CD8-positive, alpha-beta memory T cell (primary cell): ENCODE data around the gene PSPH. TPM values are rescaled to one million over a fixed set of nuclear protein-coding genes. Genes with fewer than 3 reads are reported as not detected.
"Not testable (repeated sequence)": the region's sequence is repeated elsewhere in the genome, so short reads cannot be mapped to it uniquely, and the experiment has no call there.

ENCODE experiments used
- CTCF ChIA-PET: fragments of 350-600 bp; sonication (Branson Sonifier 250); formaldehyde crosslinking; loops from one replicate; lab custom pipeline; 2021; ENCODE audit warnings: antibody characterized with exemption; lab: Charles Lee
- POLR2A ChIA-PET: fragments of 350-600 bp; sonication (Branson Sonifier 250); formaldehyde crosslinking; loops from one replicate; lab custom pipeline; 2021; ENCODE audit warnings: antibody characterized with exemption; lab: Charles Lee
- DNase-seq, 5 donors: peaks; one replicate each; pipeline versions ENCODE4 v3.0.0 to v3.0.0-alpha.2; 2020 to 2022; ENCODE audit warnings: mixed read lengths in 1 of 5
- H3K27ac ChIP-seq: one replicate; pipeline ENCODE4 v1.7.0; 2013; ENCODE audit warnings: low read depth, mild to moderate bottlenecking, low read length, moderate library complexity
- H3K27me3 ChIP-seq: 2 replicates; pipeline ENCODE4 v1.7.0; 2013; ENCODE audit warnings: low read length, mild to moderate bottlenecking; ENCODE audit not compliant: insufficient read depth, poor library complexity, severe bottlenecking
- H3K36me3 ChIP-seq: 2 replicates; pipeline ENCODE4 v1.7.0; 2013; ENCODE audit warnings: mild to moderate bottlenecking, low read length, moderate library complexity; ENCODE audit not compliant: insufficient read depth
- H3K4me1 ChIP-seq: 2 replicates; pipeline ENCODE4 v1.7.0; 2013; ENCODE audit warnings: mild to moderate bottlenecking, low read length, moderate library complexity; ENCODE audit not compliant: insufficient read depth
- H3K4me3 ChIP-seq: 2 replicates; pipeline ENCODE4 v1.7.0; 2013; ENCODE audit warnings: mild to moderate bottlenecking, low read length
- H3K9me3 ChIP-seq: 2 replicates; pipeline ENCODE4 v1.7.0; 2013; ENCODE audit warnings: mild to moderate bottlenecking, low read length
- H3K27ac Mint-ChIP-seq, 8 donors: one replicate each; pipeline ENCODE4 v1.8.0; 2020 to 2021; ENCODE audit warnings: mixed read lengths in 8 of 8, mild to moderate bottlenecking in 6 of 8, inconsistent platforms in 3 of 8, moderate library complexity in 3 of 8
- H3K27me3 Mint-ChIP-seq, 2 donors: one replicate each; pipeline ENCODE4 v1.8.0; 2020 to 2021; ENCODE audit warnings: mixed read lengths in 2 of 2, mild to moderate bottlenecking in 1 of 2, moderate library complexity in 1 of 2
- H3K36me3 Mint-ChIP-seq, 3 donors: one replicate each; pipeline ENCODE4 v1.8.0; 2020 to 2021; ENCODE audit warnings: mixed read lengths in 3 of 3, inconsistent platforms in 1 of 3, mild to moderate bottlenecking in 1 of 3
- H3K4me1 Mint-ChIP-seq, 3 donors: one replicate each; pipeline ENCODE4 v1.8.0; 2020 to 2021; ENCODE audit warnings: mixed read lengths in 3 of 3, inconsistent platforms in 1 of 3, mild to moderate bottlenecking in 1 of 3
- H3K4me3 Mint-ChIP-seq, 7 donors: one replicate each; pipeline ENCODE4 v1.8.0; 2020 to 2021; ENCODE audit warnings: mixed read lengths in 7 of 7, mild to moderate bottlenecking in 6 of 7, moderate library complexity in 4 of 7, inconsistent platforms in 2 of 7
- H3K9me3 Mint-ChIP-seq, 5 donors: one replicate each; pipeline ENCODE4 v1.8.0; 2020 to 2022; ENCODE audit warnings: mixed read lengths in 5 of 5, mild to moderate bottlenecking in 3 of 5, moderate library complexity in 2 of 5, inconsistent platforms in 1 of 5
- polyA plus RNA-seq: library from polyadenylated mRNA; unstranded; fragments of 300-500 nt; fragmentation: Illumina TruSeq; gene quantifications from one replicate; pipeline ENCODE4 v1.2.3, GENCODE V29; 2021
- total RNA-seq, 2 experiments: library from RNA; stranded (reverse); gene quantifications; one replicate each; pipeline ENCODE4 v1.2.3, GENCODE V29; 2021

PSPH gene
- total and polyA plus RNA-seq, 3 experiments from 2014 or later, result 3.9 to 26.7 (median 26.7) TPM

DNA sequence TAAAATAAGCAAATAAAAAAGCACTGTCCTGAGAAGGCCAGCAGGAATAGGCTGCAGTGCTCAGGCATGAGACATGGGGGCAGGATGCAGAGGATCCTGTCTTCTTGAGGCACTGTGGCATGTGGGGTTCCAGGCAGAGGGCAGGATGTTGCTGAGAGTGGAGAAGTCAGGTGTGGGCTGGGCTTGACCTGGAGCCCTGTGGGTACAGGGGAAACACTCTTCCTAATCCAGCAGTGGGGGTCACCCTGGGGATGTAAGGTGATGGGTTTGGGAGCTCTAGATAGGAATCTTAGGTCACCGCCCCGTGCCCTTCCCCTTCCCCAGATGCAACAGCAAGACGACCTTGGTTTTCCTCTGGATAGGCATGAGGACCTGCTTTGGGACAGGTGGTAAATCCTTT is 26.4 kb upstream of the PSPH start:
- CTCF ChIA-PET, result interaction anchor here (1.3 kb wide), 1 partner anchor 71 kb away, joined by 3 read pairs; no protein-coding TSS in a partner anchor

DNA sequence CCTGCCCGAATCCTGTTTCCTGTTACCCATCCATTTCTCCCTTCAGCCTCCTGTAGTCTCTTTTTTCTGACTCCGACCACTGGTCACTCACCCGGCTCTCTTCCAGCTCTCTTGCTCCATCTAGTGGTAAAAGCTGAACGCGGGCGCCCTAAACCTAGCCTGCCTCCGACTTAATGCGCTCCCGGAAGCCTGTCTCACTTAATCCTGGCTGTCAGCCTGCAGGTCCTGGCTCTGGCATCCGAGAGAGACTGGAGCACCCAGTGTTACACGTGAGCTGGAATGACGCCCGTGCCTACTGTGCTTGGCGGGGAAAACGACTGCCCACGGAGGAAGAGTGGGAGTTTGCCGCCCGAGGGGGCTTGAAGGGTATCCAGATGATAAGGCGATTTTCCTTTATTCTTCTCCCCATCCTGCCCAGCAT is 23.1 kb upstream of the PSPH start:
- ChIA-PET POLR2A (interaction anchor here (0.5 to 1.0 kb wide), 3 partner anchors 110 to 473 kb away, joined by 3 read pairs; partner anchors contain the start of gene NIPSNAP2), CTCF (interaction anchor here (0.8 to 6.4 kb wide), 20 partner anchors 9 to 448 kb away, joined by 3 to 113 read pairs (median 4); partner anchors contain the start of genes CCT6A, CHCHD2, PSPH and SUMF2)
- Histone ChIP-seq H3K36me3 (peaks cover 4% of the 10 kb centered on the region), H3K9me3 (no peaks in the 10 kb centered on the region), H3K4me1 (no peaks in the 10 kb centered on the region), H3K4me3 (no peak overlapping the region), H3K27me3 (no peaks in the 10 kb centered on the region), H3K27ac (no peak overlapping the region)
- Mint-ChIP-seq H3K27ac (peak overlapping the region in 3 of 8 donors; percentile 28 to 29 (median 29)), H3K9me3 (no peaks in the 10 kb centered on the region), H3K27me3 (no peaks in the 10 kb centered on the region), H3K4me3 (peak overlapping the region in 1 of 7 donors; percentile 3), H3K36me3 (peaks cover 4 to 48% (median 12%) of the 10 kb centered on the region in 3 donors), H3K4me1 (peaks cover 5 to 8% (median 8%) of the 10 kb centered on the region in 3 donors)
- peak; percentile 44 to 72 (median 52) for DNase-seq

More for the DNA sequence above, 26.4 kb upstream of the PSPH start:
- H3K27ac Mint-ChIP-seq, result peak overlapping the region in 1 of 8 donors; percentile 47
- Histone ChIP-seq H3K4me3 (no peak overlapping the region), H3K4me1 (no peaks in the 10 kb centered on the region), H3K36me3 (peaks cover 4% of the 10 kb centered on the region), H3K9me3 (no peaks in the 10 kb centered on the region), H3K27ac (no peak overlapping the region), H3K27me3 (no peaks in the 10 kb centered on the region)
- DNase-seq, result no peak
- H3K4me3 Mint-ChIP-seq, result no peak overlapping the region
- peaks cover 0 to 62% (median 10%) of the 10 kb centered on the region in 3 donors for H3K36me3 Mint-ChIP-seq
- POLR2A ChIA-PET, result no interaction called here
- no peaks in the 10 kb centered on the region for H3K27me3 Mint-ChIP-seq
- peaks cover 5 to 8% (median 8%) of the 10 kb centered on the region in 3 donors for H3K4me1 Mint-ChIP-seq
- no peaks in the 10 kb centered on the region for H3K9me3 Mint-ChIP-seq

DNA sequence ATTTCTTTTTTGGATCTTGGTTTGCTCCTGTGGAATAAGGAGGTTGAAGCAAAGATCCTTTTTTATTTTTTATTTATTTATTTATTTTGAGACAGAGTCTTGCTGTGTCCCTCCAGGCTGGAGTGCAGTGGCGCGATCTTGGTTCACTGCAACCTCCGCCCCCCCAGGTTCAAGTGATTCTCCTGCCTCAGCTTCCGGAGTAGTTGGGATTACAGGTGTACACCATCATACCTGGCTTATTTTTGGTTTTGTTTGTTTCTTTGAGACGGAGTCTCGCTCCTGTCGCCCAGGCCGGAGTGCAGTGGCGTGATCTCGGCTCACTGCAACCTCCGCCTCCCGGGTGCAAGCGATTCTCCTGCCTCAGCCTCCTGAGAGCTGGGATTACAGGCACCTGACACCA is 15.1 kb upstream of the PSPH start:
- H3K27ac ChIP-seq, H3K9me3 ChIP-seq, H3K27me3 ChIP-seq, H3K4me3 ChIP-seq, H3K9me3 Mint-ChIP-seq, DNase-seq, H3K27me3 Mint-ChIP-seq, H3K36me3 ChIP-seq: not testable (repeated sequence)
- peaks cover 23 to 37% (median 26%) of the 10 kb centered on the region in 3 donors for H3K4me1 Mint-ChIP-seq
- peak overlapping the region in 1 of 8 donors; percentile 26 for H3K27ac Mint-ChIP-seq
- ChIA-PET CTCF (interaction anchor here (1.9 to 4.6 kb wide), 3 partner anchors 8 to 88 kb away, joined by 4 to 28 read pairs (median 23); partner anchors contain the start of genes CCT6A and PSPH), POLR2A (interaction anchor here (1.3 to 2.4 kb wide), 2 partner anchors 15 to 40 kb away, joined by 4 to 15 read pairs; partner anchors contain the start of genes CCT6A, CHCHD2 and PSPH)
- H3K4me1 ChIP-seq, result peaks cover 15% of the 10 kb centered on the region
- peak overlapping the region in 2 of 7 donors; percentile 48 to 66 for H3K4me3 Mint-ChIP-seq
- H3K36me3 Mint-ChIP-seq, result peaks cover 4 to 57% (median 14%) of the 10 kb centered on the region in 3 donors

DNA sequence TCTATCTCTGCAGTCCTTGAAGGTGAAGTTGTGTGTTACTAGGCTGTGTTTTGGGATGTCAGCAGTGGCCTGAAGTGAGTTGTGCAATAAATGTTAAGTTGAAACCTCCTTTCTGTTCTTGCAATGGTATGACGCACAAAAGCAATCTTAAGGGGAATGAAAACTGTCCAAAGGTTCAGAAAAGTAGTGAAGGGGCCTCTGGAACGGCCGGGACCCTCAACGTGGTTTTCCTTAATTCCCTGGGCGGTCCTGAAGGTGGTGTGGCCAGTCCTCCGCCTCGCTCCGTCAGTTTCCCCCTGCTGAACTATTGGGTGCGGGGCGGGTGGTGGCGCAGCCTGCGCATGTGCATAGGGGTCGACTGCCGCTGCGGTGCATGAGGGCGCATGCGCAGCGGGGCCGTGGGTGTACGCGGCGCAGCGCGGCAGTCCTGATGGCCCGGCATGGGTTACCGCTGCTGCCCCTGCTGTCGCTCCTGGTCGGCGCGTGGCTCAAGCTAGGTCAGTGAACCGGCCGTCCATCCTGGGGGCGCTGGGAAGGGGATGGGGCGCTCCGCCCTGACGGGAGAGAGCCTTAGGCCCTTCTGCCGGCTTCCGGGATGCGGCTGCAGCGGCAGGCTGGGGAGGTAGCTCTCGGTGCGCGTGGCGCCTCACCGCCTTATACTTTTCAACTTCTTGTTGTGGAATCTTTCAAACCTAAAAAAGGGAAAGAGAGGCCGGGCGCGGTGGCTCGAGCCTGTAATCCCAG is 12.8 kb upstream of the PSPH start, which contains the start of gene SUMF2:
Gene SUMF2, plus strand, starts transcription at position 405 of the 744 bp plus-strand sequence. Its CDS starts 26 bp downstream, at position 431.
- no peaks in the 10 kb centered on the region for H3K9me3 ChIP-seq
- peak within 1 kb of the TSS; percentile 85 for H3K27ac ChIP-seq
- no peaks in the 10 kb centered on the region for H3K9me3 Mint-ChIP-seq
- peaks cover 23 to 37% (median 26%) of the 10 kb centered on the region in 3 donors for H3K4me1 Mint-ChIP-seq
- no peaks in the 10 kb centered on the region for H3K27me3 Mint-ChIP-seq
- POLR2A ChIA-PET, result interaction anchor here (0.9 to 2.4 kb wide), 8 partner anchors 10 to 698 kb away, joined by 3 to 15 read pairs (median 3); partner anchors contain the start of genes CCT6A, PSPH and ZNF713
- peaks cover 0 to 67% (median 8%) of the 10 kb centered on the region in 3 donors for H3K36me3 Mint-ChIP-seq
- no peaks in the 10 kb centered on the region for H3K27me3 ChIP-seq
- peaks cover 15% of the 10 kb centered on the region for H3K4me1 ChIP-seq
- peak within 1 kb of the TSS; percentile 89 to 98 (median 92) for H3K4me3 Mint-ChIP-seq
- H3K36me3 ChIP-seq, result peaks cover 18% of the 10 kb centered on the region
- CTCF ChIA-PET, result interaction anchor here (0.7 to 4.6 kb wide), 6 partner anchors 8 to 466 kb away, joined by 3 to 28 read pairs (median 6); partner anchors contain the start of genes CCT6A and PSPH
- peak within 1 kb of the TSS; percentile 87 to 99 (median 95) for H3K27ac Mint-ChIP-seq
- DNase-seq, result peak; percentile 88 to 93 (median 91)
- peak within 1 kb of the TSS; percentile 77 for H3K4me3 ChIP-seq

DNA sequence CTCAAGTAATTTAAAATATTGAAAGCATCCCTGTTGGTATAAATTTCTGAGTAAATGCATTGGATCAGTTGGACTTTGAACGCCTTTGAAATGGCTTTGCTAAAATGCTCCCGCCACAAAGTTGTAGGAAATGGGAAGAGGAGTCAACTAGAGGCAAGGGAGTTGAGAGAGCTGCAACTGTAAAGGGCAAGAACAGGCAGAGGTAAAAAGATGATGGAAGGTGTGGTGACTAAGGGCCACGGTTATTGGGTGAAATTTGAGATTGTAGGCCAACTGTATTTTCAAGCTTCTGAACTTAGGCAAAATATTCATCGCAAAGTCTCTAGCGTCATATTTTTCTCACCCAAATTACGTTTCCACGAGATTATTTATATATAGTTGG is 12.2 kb upstream of the PSPH start:
- Mint-ChIP-seq H3K36me3 (peaks cover 0 to 67% (median 5%) of the 10 kb centered on the region in 3 donors), H3K4me1 (peaks cover 23 to 37% (median 26%) of the 10 kb centered on the region in 3 donors), H3K4me3 (peak overlapping the region; percentile 89 to 98 (median 92)), H3K27ac (peak overlapping the region; percentile 87 to 99 (median 95)), H3K9me3 (no peaks in the 10 kb centered on the region), H3K27me3 (no peaks in the 10 kb centered on the region)
- Histone ChIP-seq H3K27me3 (no peaks in the 10 kb centered on the region), H3K36me3 (peaks cover 17% of the 10 kb centered on the region), H3K27ac (peak overlapping the region; percentile 85), H3K4me3 (peak overlapping the region; percentile 77), H3K4me1 (peaks cover 15% of the 10 kb centered on the region), H3K9me3 (no peaks in the 10 kb centered on the region)
- no peak for DNase-seq
- POLR2A ChIA-PET, result interaction anchor here (1.3 kb wide), 1 partner anchor 98 kb away, joined by 3 read pairs; no protein-coding TSS in a partner anchor
- CTCF ChIA-PET, result interaction anchor here (0.7 to 4.6 kb wide), 2 partner anchors 13 to 422 kb away, joined by 3 to 23 read pairs; partner anchors contain the start of genes CCT6A and PSPH

DNA sequence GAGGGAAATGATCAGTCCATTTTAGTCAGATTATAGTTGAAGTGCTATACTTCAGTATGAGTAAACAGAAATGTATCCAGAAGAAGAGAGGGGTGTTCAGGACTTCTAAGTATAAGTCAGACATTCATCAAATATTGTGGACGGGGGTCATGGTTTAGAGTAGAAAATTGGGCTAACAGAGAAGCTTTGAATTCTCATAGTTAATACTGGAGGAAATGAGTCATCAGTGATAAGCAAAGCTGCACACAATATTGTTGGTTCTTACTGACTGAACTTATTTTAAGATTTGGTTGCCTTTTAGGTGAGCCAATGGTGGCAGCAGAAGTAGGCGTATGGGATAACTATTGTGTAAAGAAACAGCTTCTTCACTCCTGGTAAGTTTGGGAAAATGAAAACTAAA is 11.1 kb upstream of the PSPH start:
- DNase-seq, result no peak
- Mint-ChIP-seq H3K4me1 (peaks cover 23 to 34% (median 26%) of the 10 kb centered on the region in 3 donors), H3K27me3 (no peaks in the 10 kb centered on the region), H3K9me3 (no peaks in the 10 kb centered on the region), H3K36me3 (peaks cover 0 to 74% (median 10%) of the 10 kb centered on the region in 3 donors), H3K27ac (peak overlapping the region; percentile 1 to 95 (median 48)), H3K4me3 (peak overlapping the region in 4 of 7 donors; percentile 6 to 72 (median 48))
- ChIA-PET CTCF (interaction anchor here (0.7 to 4.6 kb wide), 3 partner anchors 11 to 12 kb away, joined by 3 to 23 read pairs (median 4); partner anchors contain the start of genes CCT6A and PSPH), POLR2A (no interaction called here)
- Histone ChIP-seq H3K36me3 (peaks cover 26% of the 10 kb centered on the region), H3K9me3 (no peaks in the 10 kb centered on the region), H3K27me3 (no peaks in the 10 kb centered on the region), H3K4me1 (peaks cover 15% of the 10 kb centered on the region), H3K4me3 (no peak overlapping the region), H3K27ac (no peak overlapping the region)

DNA sequence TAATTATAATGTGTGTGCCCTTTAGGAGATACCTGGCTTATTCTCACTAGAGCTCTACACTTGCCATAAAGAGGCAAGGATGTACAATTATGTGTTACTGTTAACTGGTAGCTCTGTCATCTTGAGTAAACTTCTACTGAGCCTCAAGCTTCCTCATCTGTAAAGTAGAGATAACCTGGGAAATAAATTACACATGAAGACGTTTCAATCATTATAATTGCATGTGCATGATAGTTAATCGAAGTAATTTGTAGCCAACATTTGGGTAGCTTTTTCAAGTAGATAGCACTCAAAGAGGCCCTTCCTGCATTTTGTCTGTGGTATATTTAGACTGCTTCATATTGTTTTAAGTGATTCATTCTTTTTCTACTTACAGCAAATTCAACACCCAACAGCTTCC is 2.7 kb upstream of the PSPH start:
- Histone ChIP-seq H3K4me1 (peaks cover 36% of the 10 kb centered on the region), H3K27me3 (no peaks in the 10 kb centered on the region), H3K36me3 (peaks cover 47% of the 10 kb centered on the region), H3K4me3 (no peak overlapping the region), H3K9me3 (no peaks in the 10 kb centered on the region), H3K27ac (no peak overlapping the region)
- DNase-seq, result no peak
- POLR2A ChIA-PET, result interaction anchor here (1.0 kb wide), 1 partner anchor 11 kb away, joined by 10 read pairs; no protein-coding TSS in a partner anchor
- Mint-ChIP-seq H3K36me3 (peaks cover 0 to 69% (median 8%) of the 10 kb centered on the region in 3 donors), H3K4me3 (peak overlapping the region in 4 of 7 donors; percentile 11 to 74 (median 18)), H3K4me1 (peaks cover 27 to 54% (median 45%) of the 10 kb centered on the region in 3 donors), H3K9me3 (no peaks in the 10 kb centered on the region), H3K27ac (peak overlapping the region in 4 of 8 donors; percentile 10 to 92 (median 44)), H3K27me3 (no peaks in the 10 kb centered on the region)
- CTCF ChIA-PET, result interaction anchor here (1.6 to 1.9 kb wide), 2 partner anchors 11 to 20 kb away, joined by 8 to 9 read pairs; no protein-coding TSS in a partner anchor
